Fibroblast of pulmonary artery (primary cell): ENCODE results near the gene CTSO.
A peak's percentile ranks its signal among the peaks of the same experiment; 100 is the strongest.

ENCODE experiments used
- DNase-seq: peaks from one replicate; pipeline ENCODE4 v3.0.0-alpha.2; 2010; ENCODE audit warnings: low read depth
- H3K4me3 ChIP-seq: replicated peaks from 2 replicates; pipeline ENCODE4 v1.5.1; 2011; ENCODE audit warnings: low read depth, mild to moderate bottlenecking, control low read depth, low read length, moderate library complexity
- CTCF ChIP-seq: IDR thresholded peaks from 2 replicates; pipeline ENCODE4 v1.5.1; 2011; ENCODE audit warnings: mild to moderate bottlenecking, control low read depth, low read length, inconsistent platforms; ENCODE audit errors: missing control alignments

The CTSO gene

GRCh38 chr4:155931634-155932033 lies 22.0 kb downstream of the CTSO start:
- DNase-seq: no peak
- H3K4me3 ChIP-seq: no peak overlapping the region
- TF ChIP-seq CTCF: no peak

- no peak for TF ChIP-seq CTCF
- H3K4me3 ChIP-seq: no peak overlapping the region
- no peak for DNase-seq
Measured at GRCh38 chr4:155930330-155930729, 23.3 kb downstream of the CTSO start.

GRCh38 chr4:155929833-155930232 lies 23.8 kb downstream of the CTSO start:
- no peak for TF ChIP-seq CTCF
- H3K4me3 ChIP-seq: no peak overlapping the region
- DNase-seq: no peak

- TF ChIP-seq CTCF: no peak
- no peak overlapping the region for H3K4me3 ChIP-seq
- no peak for DNase-seq
Measured at GRCh38 chr4:155924637-155925036, 29.0 kb downstream of the CTSO start.

GRCh38 chr4:155921597-155921996 lies 32.1 kb downstream of the CTSO start:
- no peak overlapping the region for H3K4me3 ChIP-seq
- no peak for DNase-seq
- TF ChIP-seq CTCF: no peak

- DNase-seq: no peak
- no peak for TF ChIP-seq CTCF
- no peak overlapping the region for H3K4me3 ChIP-seq
Measured at GRCh38 chr4:155914782-155915181, 38.9 kb downstream of the CTSO start.

- H3K4me3 ChIP-seq: no peak overlapping the region
- TF ChIP-seq CTCF: no peak
- DNase-seq: peak; percentile 9
Measured at GRCh38 chr4:155911905-155912304, 41.8 kb downstream of the CTSO start.
